Smooth muscle cell (in vitro differentiated cells): ENCODE measurements around the gene BCAR1. TPM values are rescaled to one million over a fixed set of nuclear protein-coding genes. Genes with fewer than 3 reads are reported as not detected.

Experiments used
- DNase-seq: peaks from one replicate; lab custom pipeline; 2025; ENCODE audit not compliant: unreplicated experiment; lab: John Stamatoyannopoulos, UW
- H2AFZ ChIP-seq: fragments of 200-600 bp; sonication (generic); 2 replicates; pipeline ENCODE4 v1.6.0; 2016; ENCODE audit warnings: antibody characterized with exemption, low read depth, mild to moderate bottlenecking
- H3F3A ChIP-seq: fragments of 200-600 bp; sonication (generic); 2 replicates; pipeline ENCODE4 v1.6.0; 2017; ENCODE audit warnings: antibody characterized with exemption, low read depth
- H3K27ac ChIP-seq: fragments of 200-600 bp; sonication (generic); 2 replicates; pipeline ENCODE4 v1.5.1; 2016; ENCODE audit warnings: low read depth, mild to moderate bottlenecking
- H3K27me3 ChIP-seq: fragments of 200-600 bp; sonication (generic); 2 replicates; pipeline ENCODE4 v1.6.1; 2016; ENCODE audit warnings: low read depth, mild to moderate bottlenecking
- H3K36me3 ChIP-seq: fragments of 200-600 bp; sonication (generic); 2 replicates; pipeline ENCODE4 v1.5.1; 2016; ENCODE audit warnings: low read depth
- H3K4me1 ChIP-seq: fragments of 200-600 bp; sonication (generic); 2 replicates; pipeline ENCODE4 v1.5.1; 2016; ENCODE audit warnings: low read depth
- H3K4me2 ChIP-seq: fragments of 200-600 bp; sonication (generic); 2 replicates; pipeline ENCODE4 v1.6.0; 2016; ENCODE audit warnings: mild to moderate bottlenecking
- H3K4me3 ChIP-seq: fragments of 200-600 bp; sonication (generic); 2 replicates; pipeline ENCODE4 v1.5.1; 2016; ENCODE audit warnings: mild to moderate bottlenecking
- H3K79me2 ChIP-seq: fragments of 200-600 bp; sonication (generic); 2 replicates; pipeline ENCODE4 v1.6.0; 2016; ENCODE audit warnings: low read depth, mild to moderate bottlenecking
- H3K9ac ChIP-seq: fragments of 200-600 bp; sonication (generic); 2 replicates; pipeline ENCODE4 v1.6.0; 2016; ENCODE audit warnings: low read depth
- H3K9me3 ChIP-seq: fragments of 200-600 bp; sonication (generic); replicated peaks from 2 replicates; pipeline ENCODE4 v1.5.1; 2016; ENCODE audit warnings: low read depth
- H4K20me1 ChIP-seq: fragments of 200-600 bp; sonication (generic); 2 replicates; pipeline ENCODE4 v1.6.0; 2016; ENCODE audit warnings: low read depth
- CTCF ChIP-seq: fragments of 200-600 bp; sonication (generic); IDR thresholded peaks from 2 replicates; pipeline ENCODE4 v1.5.1; 2017; ENCODE audit warnings: borderline replicate concordance, mild to moderate bottlenecking, antibody characterized with exemption; ENCODE audit not compliant: insufficient read depth, poor library complexity, severe bottlenecking
- WGBS: methylation state at CpG from one replicate; pipeline ENCODE4 v1.1.7; 2016; ENCODE audit warnings: low lambda C conversion rate; 5-methylcytosine and 5-hydroxymethylcytosine counted together
- polyA plus RNA-seq: library from polyadenylated mRNA; unstranded; fragments of >200 nt; fragmentation: Nextera tagmentation; extraction: Ambion mirVana; gene quantifications from 2 replicates; pipeline ENCODE4 v1.2.1, GENCODE V29; 2016
- total RNA-seq: library from RNA; depleted of rRNA; stranded (reverse); fragments of >200 nt; gene quantifications from 2 replicates; pipeline ENCODE4 v1.2.3, GENCODE V29; 2014

The BCAR1 gene
- total and polyA plus RNA-seq, 2 experiments from 2014 or later = 49.4 to 117 TPM

- Histone ChIP-seq H3K4me2 (no peak overlapping the region), H3K27me3 (no peaks in the 10 kb centered on the region), H3K9me3 (no peaks in the 10 kb centered on the region), H3K4me3 (no peak overlapping the region), H3K27ac (no peak overlapping the region), H3F3A (peaks cover 4% of the 10 kb centered on the region), H3K79me2 (no peaks in the 10 kb centered on the region), H3K36me3 (no peaks in the 10 kb centered on the region), H3K9ac (no peak overlapping the region), H4K20me1 (peaks cover 24% of the 10 kb centered on the region), H2AFZ (no peak overlapping the region), H3K4me1 (no peaks in the 10 kb centered on the region)
- no peak for TF ChIP-seq CTCF
- no peak for DNase-seq
- WGBS = 93% methylated on average over 15 of the region's 16 CpGs
These were observed 29.1 kb downstream of the BCAR1 start for GRCh38 chr16:75222271-75222783.

- Histone ChIP-seq H3F3A (no peaks in the 10 kb centered on the region), H3K4me3 (no peak overlapping the region), H4K20me1 (peaks cover 6% of the 10 kb centered on the region), H3K9ac (no peak overlapping the region), H3K4me1 (no peaks in the 10 kb centered on the region), H3K27ac (no peak overlapping the region), H3K27me3 (no peaks in the 10 kb centered on the region), H2AFZ (no peak overlapping the region), H3K36me3 (no peaks in the 10 kb centered on the region), H3K9me3 (no peaks in the 10 kb centered on the region), H3K4me2 (no peak overlapping the region), H3K79me2 (no peaks in the 10 kb centered on the region)
- DNase-seq = no peak
- 94% methylated on average over 5 of the region's 5 CpGs for WGBS
- no peak for TF ChIP-seq CTCF
These were observed 31.6 kb downstream of the BCAR1 start for GRCh38 chr16:75219838-75220237.

GRCh38 chr16:75219088-75219487, 32.3 kb downstream of the BCAR1 start:
- Histone ChIP-seq H3K9me3 (no peaks in the 10 kb centered on the region), H3K27ac (no peak overlapping the region), H3K4me3 (no peak overlapping the region), H3K79me2 (no peaks in the 10 kb centered on the region), H3K4me2 (no peak overlapping the region), H3F3A (no peaks in the 10 kb centered on the region), H3K9ac (no peak overlapping the region), H3K27me3 (no peaks in the 10 kb centered on the region), H4K20me1 (no peaks in the 10 kb centered on the region), H3K4me1 (no peaks in the 10 kb centered on the region), H3K36me3 (no peaks in the 10 kb centered on the region), H2AFZ (no peak overlapping the region)
- WGBS = 91% methylated on average over 4 of the region's 4 CpGs
- TF ChIP-seq CTCF = no peak
- no peak for DNase-seq

- Histone ChIP-seq H3K27ac (peak within 1 kb of the TSS; percentile 79), H3F3A (no peaks in the 10 kb centered on the region), H2AFZ (no peak within 1 kb of the TSS), H3K4me1 (no peaks in the 10 kb centered on the region), H3K4me2 (no peak within 1 kb of the TSS), H3K9me3 (no peaks in the 10 kb centered on the region), H3K9ac (peak within 1 kb of the TSS; percentile 16), H4K20me1 (no peaks in the 10 kb centered on the region), H3K4me3 (no peak within 1 kb of the TSS), H3K27me3 (no peaks in the 10 kb centered on the region), H3K79me2 (no peaks in the 10 kb centered on the region), H3K36me3 (no peaks in the 10 kb centered on the region)
- TF ChIP-seq CTCF = no peak
- WGBS = 85% methylated on average over 18 of the region's 19 CpGs
- DNase-seq = no peak
These were observed 33.0 kb downstream of the BCAR1 start, which contains the start of gene CTRB1 for GRCh38 chr16:75218256-75219076. CTRB1 (plus strand) TSS chr16:75218988; CDS start chr16:75219008, 20 bp downstream.
